Hematopoietic multipotent progenitor cell (in vitro differentiated cells): ENCODE data around the gene SWAP70. TPM values are rescaled to one million over a fixed set of nuclear protein-coding genes. Genes with fewer than 3 reads are reported as not detected.

Experiments used
- DNase-seq, 3 donors: peaks; one replicate each; pipeline ENCODE4 v3.0.0-alpha.2; 2011 to 2015; ENCODE audit warnings: low read depth in 2 of 3, low spot score in 2 of 3
- total RNA-seq: library from RNA; depleted of rRNA; stranded (reverse); fragments of >200 nt; gene quantifications from one replicate; pipeline ENCODE4 v1.2.3, GENCODE V29; 2012

The SWAP70 gene
- total RNA-seq, 1 donor: 16.2 TPM

- no peak for DNase-seq
Observed at GRCh38 chr11:9747229-9747628, 83.4 kb downstream of the SWAP70 start.

GRCh38 chr11:9747828-9748227, 84.0 kb downstream of the SWAP70 start:
- no peak for DNase-seq

- DNase-seq: peak in 2 of 3 donors; percentile 81 to 91
Observed at GRCh38 chr11:9748361-9748970, 84.6 kb downstream of the SWAP70 start.

- no peak for DNase-seq
Observed at GRCh38 chr11:9750551-9750950, 86.7 kb downstream of the SWAP70 start.

- DNase-seq: no peak
Observed at GRCh38 chr11:9752091-9752490, 88.2 kb downstream of the SWAP70 start.

- peak in 1 of 3 donors; percentile 21 for DNase-seq
Observed at GRCh38 chr11:9753021-9753420, 89.1 kb downstream of the SWAP70 start.

GRCh38 chr11:9754010-9754471, 90.2 kb downstream of the SWAP70 start:
- no peak for DNase-seq

GRCh38 chr11:9755561-9756185, 91.8 kb downstream of the SWAP70 start:
- peak in 1 of 3 donors; percentile 25 for DNase-seq

- DNase-seq: no peak
Observed at GRCh38 chr11:9756461-9756860, 92.6 kb downstream of the SWAP70 start.

- DNase-seq: no peak
Observed at GRCh38 chr11:9756878-9757277, 93.0 kb downstream of the SWAP70 start.

- DNase-seq: peak; percentile 87 to 92 (median 89)
Observed at GRCh38 chr11:9757809-9758636, 94.1 kb downstream of the SWAP70 start.

GRCh38 chr11:9758637-9759518, 95.0 kb downstream of the SWAP70 start:
- DNase-seq: peak; percentile 21 to 44 (median 36)

GRCh38 chr11:9759519-9760192, 95.8 kb downstream of the SWAP70 start:
- DNase-seq: peak; percentile 23 to 95 (median 91)

- DNase-seq: no peak
Observed at GRCh38 chr11:9760193-9760575, 96.3 kb downstream of the SWAP70 start.

- DNase-seq: no peak
Observed at GRCh38 chr11:9761441-9761945, 97.6 kb downstream of the SWAP70 start.

- DNase-seq: no peak
Observed at GRCh38 chr11:9762531-9762930, 98.7 kb downstream of the SWAP70 start.

GRCh38 chr11:9763301-9763700, 99.4 kb downstream of the SWAP70 start:
- no peak for DNase-seq

- no peak for DNase-seq
Observed at GRCh38 chr11:9765320-9766101, 101.6 kb downstream of the SWAP70 start.

- DNase-seq: no peak
Observed at GRCh38 chr11:9769621-9770020, 105.7 kb downstream of the SWAP70 start.
